GM18867 (cell line): Measurements from ENCODE around the gene CLEC2D.
"Not testable (repeated sequence)": the region's sequence is repeated elsewhere in the genome, so short reads cannot be mapped to it uniquely, and the experiment has no call there.

Source experiments
- ATAC-seq: cut with Tn5 transposase; IDR thresholded peaks from one replicate; pipeline ENCODE4 v1.9.1; 2021; ENCODE audit warnings: mild to moderate bottlenecking, moderate library complexity; ENCODE audit not compliant: unreplicated experiment

Gene CLEC2D

GRCh38 chr12:9651265-9651729 lies 18.2 kb upstream of the CLEC2D start:
- ATAC-seq: no peak

DNA sequence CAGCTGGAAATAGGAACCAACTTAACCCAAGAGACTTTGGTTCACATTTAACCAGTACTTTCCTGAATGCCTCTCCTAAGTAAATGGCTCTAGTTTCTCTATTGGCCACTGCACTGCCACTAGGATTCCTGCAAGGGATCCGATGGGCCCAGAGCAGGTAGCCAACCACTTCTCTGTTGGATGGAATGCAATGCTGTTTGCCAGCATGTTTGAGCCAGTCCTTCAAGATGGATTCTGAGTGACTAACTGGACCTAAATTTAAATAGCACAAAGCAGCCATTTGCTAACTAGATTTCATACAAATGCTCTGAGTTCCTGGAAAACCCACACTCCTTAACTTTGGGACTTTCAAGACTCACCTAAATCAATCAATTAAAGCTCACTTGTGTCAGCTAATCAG lies 9.5 kb upstream of the CLEC2D start:
- no peak for ATAC-seq

DNA sequence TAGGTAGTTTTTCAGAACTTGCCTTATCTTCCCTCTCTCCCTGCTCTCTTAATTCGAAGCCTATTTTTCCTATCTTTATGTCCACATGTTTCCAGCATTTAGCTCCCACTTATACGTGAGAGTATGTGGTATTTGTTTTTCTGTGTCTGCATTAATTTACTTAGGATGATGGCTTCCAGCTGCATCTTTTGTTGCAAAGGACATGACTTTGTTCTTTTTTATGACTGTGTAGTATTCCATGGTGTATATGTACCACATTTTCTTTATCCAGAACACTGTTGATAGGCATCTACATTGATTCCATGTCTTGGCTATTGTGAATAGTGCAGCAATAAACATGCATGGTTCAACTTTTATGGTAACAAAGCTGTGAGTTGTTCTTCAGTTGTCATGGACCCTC lies 7.8 kb upstream of the CLEC2D start:
- ATAC-seq: no peak

DNA sequence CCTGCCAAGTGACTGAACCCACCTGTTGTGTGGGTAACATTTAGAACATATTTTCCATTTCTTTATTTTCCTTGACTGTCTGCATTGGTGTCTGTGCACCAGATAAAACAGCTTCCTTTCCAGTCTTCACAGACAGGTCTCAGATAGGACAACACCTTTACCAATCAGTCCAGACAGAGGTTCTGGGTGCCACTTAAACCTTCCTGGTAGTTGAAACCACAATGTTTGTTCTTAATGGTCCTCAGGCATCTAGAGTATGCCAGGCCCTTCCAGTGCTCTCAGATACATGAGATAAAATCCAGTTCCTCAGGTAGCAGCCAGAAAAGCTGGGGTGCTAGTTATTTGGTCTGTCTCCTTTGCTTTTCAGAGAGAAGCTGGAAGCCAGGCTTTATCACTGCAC lies 7.0 kb upstream of the CLEC2D start:
- no peak for ATAC-seq

GRCh38 chr12:9667403-9668160 lies 1.9 kb upstream of the CLEC2D start:
- ATAC-seq: peak; percentile 53

DNA sequence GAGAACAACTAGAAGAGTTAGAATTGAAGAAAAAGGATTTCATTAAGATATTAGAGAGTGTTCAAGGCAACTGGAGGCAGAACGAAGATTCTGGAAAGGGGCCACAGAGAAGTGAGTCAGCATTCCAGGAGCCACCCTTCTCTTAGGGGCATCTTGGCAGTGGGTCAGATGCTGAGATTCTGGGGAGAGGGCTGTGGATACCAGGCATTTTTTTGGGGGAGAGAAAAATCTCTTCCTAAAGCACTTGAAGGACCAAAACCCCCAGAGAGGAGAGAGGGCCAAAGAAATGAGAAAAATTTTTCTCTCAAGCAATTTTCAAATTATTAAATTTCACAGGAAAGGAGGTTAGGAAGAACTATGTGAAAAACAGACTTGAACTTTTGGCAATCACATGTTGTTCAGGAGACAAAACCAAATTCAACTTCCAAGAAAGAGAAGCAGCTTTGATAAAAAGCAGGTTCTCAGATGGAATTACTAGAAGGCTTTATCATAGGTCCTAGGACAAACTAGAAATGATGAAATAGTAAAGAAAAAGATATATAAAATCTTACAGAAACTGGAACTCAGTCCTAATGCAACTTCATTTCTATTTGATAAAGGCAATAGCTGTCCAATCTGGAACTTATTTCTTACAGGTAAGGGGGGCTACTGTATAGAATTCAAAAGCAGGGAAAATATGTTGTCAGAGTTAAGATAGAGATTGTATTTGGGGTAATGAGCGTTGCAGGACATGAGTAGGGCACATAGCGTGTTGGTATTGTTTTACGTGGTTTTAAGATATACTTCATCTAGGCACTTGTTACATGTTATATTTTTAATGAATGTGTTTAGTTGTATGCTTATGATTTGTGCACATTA lies 1.1 kb upstream of the CLEC2D start:
- ATAC-seq: no peak

DNA sequence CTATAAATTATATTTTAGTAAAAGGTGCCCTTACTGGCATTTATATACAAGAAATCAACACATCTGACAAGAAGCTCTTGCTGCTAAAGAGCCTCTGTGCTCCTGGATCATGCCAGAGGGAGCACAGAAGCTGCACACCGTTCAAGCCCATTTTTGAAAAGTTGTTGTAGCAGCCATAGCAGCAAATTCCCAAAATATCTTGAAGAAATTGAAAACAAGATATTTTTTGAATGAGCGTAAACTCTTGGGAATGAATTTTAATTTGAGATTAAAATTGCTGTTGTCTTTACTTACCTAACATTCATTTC lies 540 bp upstream of the CLEC2D start:
- ATAC-seq: no peak

GRCh38 chr12:9672340-9672739 lies 2.8 kb downstream of the CLEC2D start:
- ATAC-seq: not testable (repeated sequence)

DNA sequence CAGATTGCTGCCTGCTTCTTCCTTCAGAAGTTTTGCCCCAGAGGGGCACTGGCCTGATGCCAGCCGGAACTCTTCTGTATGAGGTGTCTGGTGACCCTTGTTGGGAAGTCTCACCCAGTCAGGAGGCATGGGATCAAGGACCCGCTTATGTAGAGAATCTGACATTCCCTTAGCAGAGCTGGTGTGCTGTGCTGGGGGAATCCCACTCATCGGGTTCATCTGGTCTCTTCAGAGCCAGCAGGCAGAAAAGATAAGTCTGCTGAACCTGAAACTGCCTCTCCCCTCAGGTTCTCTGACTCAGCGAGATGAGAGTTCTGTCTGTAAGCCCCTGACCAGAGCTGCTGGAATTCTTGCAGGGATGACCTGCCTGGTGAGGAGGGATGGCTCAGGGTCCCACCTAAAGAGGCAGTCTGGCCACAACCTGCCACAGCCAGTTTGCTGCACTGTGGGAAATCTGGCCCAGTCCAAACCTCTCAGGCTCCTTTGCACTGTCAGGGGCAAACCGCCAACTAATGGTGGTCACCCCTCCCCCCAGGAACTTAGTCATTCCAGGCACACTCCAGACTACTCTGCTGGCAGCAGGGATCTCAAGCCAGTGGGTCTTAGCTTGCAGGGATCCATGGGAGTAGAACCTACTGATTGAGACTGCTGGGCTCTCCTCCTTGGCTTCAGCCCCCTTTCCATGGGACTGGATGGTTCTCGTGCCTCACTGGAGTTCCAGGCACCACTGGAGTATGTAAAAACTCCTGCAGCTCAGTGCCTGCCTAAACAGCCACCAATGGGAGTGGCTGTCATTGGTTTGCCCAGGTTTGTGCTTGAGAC lies 4.1 kb downstream of the CLEC2D start:
- ATAC-seq: peak; percentile 27

DNA sequence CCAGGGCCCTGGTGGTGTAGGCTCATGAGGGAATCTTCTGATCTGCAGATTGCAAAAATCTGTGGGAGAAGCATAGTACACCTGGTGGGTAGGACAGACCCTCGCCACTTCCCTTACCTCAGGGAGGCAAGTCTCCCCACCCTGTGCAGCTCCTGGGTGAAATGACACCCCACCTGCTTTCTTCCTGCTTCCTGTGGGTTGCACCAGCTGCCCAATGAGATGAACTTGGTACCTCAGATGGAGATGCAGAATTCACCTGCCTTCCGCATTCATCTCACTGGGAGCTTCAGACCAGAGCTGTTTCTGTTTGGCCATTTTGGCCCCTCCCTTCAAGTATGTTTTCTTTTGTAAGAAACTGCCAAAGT lies 4.7 kb downstream of the CLEC2D start:
- peak; percentile 30 for ATAC-seq

- ATAC-seq: not testable (repeated sequence)
Observed at GRCh38 chr12:9682508-9682907, 13.0 kb downstream of the CLEC2D start.

- not testable (repeated sequence) for ATAC-seq
Observed at GRCh38 chr12:9682949-9683348, 13.4 kb downstream of the CLEC2D start.

- not testable (repeated sequence) for ATAC-seq
Observed at GRCh38 chr12:9685366-9685765, 15.9 kb downstream of the CLEC2D start.

DNA sequence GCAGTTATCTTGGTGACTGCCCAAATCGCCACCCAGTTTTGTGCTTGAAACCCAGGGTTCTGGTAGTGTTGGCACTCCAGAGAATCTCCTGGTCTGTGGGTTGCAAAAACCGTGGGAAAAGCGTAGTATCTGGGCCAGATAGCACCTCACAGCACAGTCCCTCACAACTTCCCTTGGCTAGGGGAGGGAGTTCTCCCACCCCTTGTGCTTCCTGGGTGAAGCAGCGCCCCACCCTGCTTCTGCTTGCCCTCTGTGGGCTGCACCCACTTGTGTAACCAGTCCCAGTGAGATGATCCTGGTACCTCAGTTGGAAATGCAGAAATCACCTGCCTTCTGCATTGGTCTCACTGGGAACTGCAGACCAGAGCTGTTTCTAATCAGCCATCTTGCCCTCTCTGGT lies 16.4 kb downstream of the CLEC2D start:
- ATAC-seq: no peak

GRCh38 chr12:9687228-9687627 lies 17.7 kb downstream of the CLEC2D start:
- no peak for ATAC-seq

DNA sequence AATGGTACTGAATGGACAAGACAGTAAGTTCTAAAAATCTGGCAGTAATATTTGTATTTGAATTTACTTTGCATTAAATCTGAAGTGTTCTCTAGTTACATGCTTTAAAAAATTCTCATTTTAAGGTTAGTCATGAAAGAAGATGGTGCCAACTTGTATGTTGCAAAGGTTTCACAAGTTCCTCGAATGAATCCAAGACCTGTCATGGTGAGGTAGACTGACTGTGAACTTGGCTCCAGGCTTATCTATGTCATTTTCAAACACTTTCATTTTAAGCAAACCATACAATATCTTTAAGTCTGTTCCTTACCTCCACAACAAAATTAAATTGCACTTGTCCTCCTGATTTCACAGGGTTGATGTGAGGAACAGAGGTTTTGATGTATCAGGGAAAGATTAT lies 23.4 kb downstream of the CLEC2D start:
- ATAC-seq: no peak

GRCh38 chr12:9694241-9694640 lies 24.7 kb downstream of the CLEC2D start:
- ATAC-seq: no peak

- ATAC-seq: not testable (repeated sequence)
Observed at GRCh38 chr12:9695150-9695549, 25.6 kb downstream of the CLEC2D start.

DNA sequence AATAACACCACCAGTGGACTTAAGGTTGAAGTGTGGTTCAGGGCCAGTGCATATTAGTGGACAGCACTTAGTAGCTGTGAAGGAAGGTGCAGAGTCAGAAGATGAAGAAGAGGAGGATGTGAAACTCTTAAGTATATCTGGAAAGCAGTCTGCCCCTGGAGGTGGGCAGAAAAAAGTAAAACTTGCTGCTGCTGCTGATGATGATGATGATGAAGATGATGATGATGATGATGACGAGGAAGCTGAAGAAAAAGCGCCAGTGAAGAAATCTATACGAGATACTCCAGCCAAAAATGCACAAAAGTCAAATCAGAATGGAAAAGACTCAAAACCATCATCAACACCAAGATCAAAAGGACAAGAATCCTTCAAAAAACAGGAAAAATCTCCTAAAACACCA lies 26.1 kb downstream of the CLEC2D start:
- ATAC-seq: not testable (repeated sequence)

- ATAC-seq: no peak
Observed at GRCh38 chr12:9697619-9698018, 28.1 kb downstream of the CLEC2D start.

- no peak for ATAC-seq
Observed at GRCh38 chr12:9698681-9699080, 29.2 kb downstream of the CLEC2D start.
